Urinary bladder (tissue), 4 donors: ENCODE measurements around the gene EIF5AL1. TPM values are rescaled to one million over a fixed set of nuclear protein-coding genes. Genes with fewer than 3 reads are reported as not detected.

Source experiments
- DNase-seq: peaks from one replicate; pipeline ENCODE4 v3.0.0-alpha.2; 2015; ENCODE audit errors: extremely low spot score
- H3K27ac ChIP-seq: one replicate; pipeline ENCODE4 v1.5.1; 2013; ENCODE audit warnings: low read depth, mild to moderate bottlenecking, moderate library complexity
- H3K36me3 ChIP-seq: one replicate; pipeline ENCODE4 v1.6.1; 2013; ENCODE audit warnings: mild to moderate bottlenecking, moderate library complexity; ENCODE audit not compliant: insufficient read depth
- H3K4me1 ChIP-seq: one replicate; pipeline ENCODE4 v1.6.1; 2013; ENCODE audit warnings: mild to moderate bottlenecking, moderate library complexity; ENCODE audit not compliant: insufficient read depth
- H3K4me3 ChIP-seq: one replicate; pipeline ENCODE4 v1.5.1; 2013; ENCODE audit warnings: low read depth, low read length
- WGBS: extraction: QIAGEN DNeasy Blood & Tissue Kit; methylation state at CpG from one replicate; pipeline ENCODE4 v1.1.7; 2013; 5-methylcytosine and 5-hydroxymethylcytosine counted together
- polyA plus RNA-seq: library from polyadenylated mRNA; stranded (reverse); fragments of 200-250 nt; gene quantifications from one replicate; pipeline ENCODE4 v1.2.3, GENCODE V29; 2013
- total RNA-seq: library from RNA; depleted of rRNA; stranded (reverse); fragments of >200 nt; gene quantifications from one replicate; pipeline ENCODE4 v1.2.3, GENCODE V29; 2014
- donor health status: healthy with polysubstance abuse.
- donor health status: healthy.

The EIF5AL1 gene
- total and polyA plus RNA-seq, 2 donors = 0.11 to 0.85 TPM

GRCh38 chr10:79477456-79477855 lies 34.9 kb upstream of the EIF5AL1 start:
- 86% methylated on average over 7 of the region's 7 CpGs for whole genome bisulfite sequencing
- Histone ChIP-seq H3K27ac (no peak overlapping the region), H3K4me3 (no peak overlapping the region), H3K36me3 (no peaks in the 10 kb centered on the region), H3K4me1 (no peaks in the 10 kb centered on the region)
- DNase-seq = no peak

GRCh38 chr10:79479283-79479909 lies 32.9 kb upstream of the EIF5AL1 start:
- Histone ChIP-seq H3K36me3 (no peaks in the 10 kb centered on the region), H3K27ac (no peak overlapping the region), H3K4me1 (no peaks in the 10 kb centered on the region), H3K4me3 (no peak overlapping the region)
- 89% methylated on average over 3 of the region's 3 CpGs for WGBS
- DNase-seq = no peak

GRCh38 chr10:79482304-79482703 lies 30.0 kb upstream of the EIF5AL1 start:
- Histone ChIP-seq H3K4me3 (no peak overlapping the region), H3K36me3 (no peaks in the 10 kb centered on the region), H3K4me1 (no peaks in the 10 kb centered on the region), H3K27ac (no peak overlapping the region)
- WGBS = 97% methylated on average over 1 of the region's 1 CpG
- DNase-seq = no peak

GRCh38 chr10:79482741-79483140 lies 29.6 kb upstream of the EIF5AL1 start:
- DNase-seq = no peak

GRCh38 chr10:79483299-79483698 lies 29.0 kb upstream of the EIF5AL1 start:
- Histone ChIP-seq H3K4me1 (no peaks in the 10 kb centered on the region), H3K36me3 (no peaks in the 10 kb centered on the region), H3K4me3 (no peak overlapping the region), H3K27ac (no peak overlapping the region)
- no peak for DNase-seq
- WGBS = 76% methylated on average over 3 of the region's 3 CpGs

More at GRCh38 chr10:79482741-79483140, 29.6 kb upstream of the EIF5AL1 start:
- Histone ChIP-seq H3K27ac (no peak overlapping the region), H3K4me1 (no peaks in the 10 kb centered on the region), H3K4me3 (no peak overlapping the region), H3K36me3 (no peaks in the 10 kb centered on the region)
- WGBS = 76% methylated on average over 4 of the region's 4 CpGs

- H3K4me1 ChIP-seq = no peaks in the 10 kb centered on the region
- no peak overlapping the region for H3K4me3 ChIP-seq
- no peaks in the 10 kb centered on the region for H3K36me3 ChIP-seq
- no peak overlapping the region for H3K27ac ChIP-seq
- 40% methylated on average over 2 of the region's 2 CpGs for WGBS
- peak; percentile 64 for DNase-seq
Measured at GRCh38 chr10:79483948-79484347, 28.4 kb upstream of the EIF5AL1 start.

GRCh38 chr10:79484476-79484875 lies 27.9 kb upstream of the EIF5AL1 start:
- no peak overlapping the region for H3K27ac ChIP-seq
- no peaks in the 10 kb centered on the region for H3K4me1 ChIP-seq
- H3K4me3 ChIP-seq = no peak overlapping the region
- WGBS = 86% methylated on average over 6 of the region's 6 CpGs
- no peaks in the 10 kb centered on the region for H3K36me3 ChIP-seq
- no peak for DNase-seq

- no peak for DNase-seq
- H3K4me1 ChIP-seq = no peaks in the 10 kb centered on the region
- H3K27ac ChIP-seq = no peak overlapping the region
- no peaks in the 10 kb centered on the region for H3K36me3 ChIP-seq
- WGBS = 58% methylated on average over 10 of the region's 10 CpGs
- H3K4me3 ChIP-seq = no peak overlapping the region
Measured at GRCh38 chr10:79487296-79488194, 24.8 kb upstream of the EIF5AL1 start.

GRCh38 chr10:79488336-79488735 lies 24.0 kb upstream of the EIF5AL1 start:
- H3K4me1 ChIP-seq = no peaks in the 10 kb centered on the region
- no peak for DNase-seq
- no peak overlapping the region for H3K4me3 ChIP-seq
- 33% methylated on average over 5 of the region's 5 CpGs for WGBS
- no peak overlapping the region for H3K27ac ChIP-seq
- H3K36me3 ChIP-seq = no peaks in the 10 kb centered on the region

- Histone ChIP-seq H3K4me1 (no peaks in the 10 kb centered on the region), H3K27ac (no peak overlapping the region), H3K36me3 (no peaks in the 10 kb centered on the region), H3K4me3 (no peak overlapping the region)
- DNase-seq = no peak
- 86% methylated on average over 3 of the region's 3 CpGs for WGBS
Measured at GRCh38 chr10:79488870-79489269, 23.5 kb upstream of the EIF5AL1 start.

GRCh38 chr10:79490400-79491142 lies 21.8 kb upstream of the EIF5AL1 start:
- peak; percentile 63 for DNase-seq
- Histone ChIP-seq H3K27ac (peak overlapping the region; percentile 38), H3K36me3 (no peaks in the 10 kb centered on the region), H3K4me1 (no peaks in the 10 kb centered on the region), H3K4me3 (no peak overlapping the region)
- WGBS = 60% methylated on average over 9 of the region's 9 CpGs

- Histone ChIP-seq H3K36me3 (no peaks in the 10 kb centered on the region), H3K4me3 (no peak overlapping the region), H3K27ac (no peak overlapping the region), H3K4me1 (no peaks in the 10 kb centered on the region)
- WGBS = 85% methylated on average over 6 of the region's 6 CpGs
- DNase-seq = no peak
Measured at GRCh38 chr10:79491143-79491835, 21.0 kb upstream of the EIF5AL1 start.

GRCh38 chr10:79492256-79492655 lies 20.1 kb upstream of the EIF5AL1 start:
- Histone ChIP-seq H3K27ac (no peak overlapping the region), H3K4me3 (no peak overlapping the region)
- WGBS = 99% methylated on average over 6 of the region's 6 CpGs

More at GRCh38 chr10:79492256-79492655, 20.1 kb upstream of the EIF5AL1 start:
- no peaks in the 10 kb centered on the region for H3K4me1 ChIP-seq
- no peaks in the 10 kb centered on the region for H3K36me3 ChIP-seq
- no peak for DNase-seq
